HG03457 (cell line): Measurements from ENCODE around the gene AGMO.

ENCODE experiments used
- ATAC-seq: cut with Tn5 transposase; IDR thresholded peaks from one replicate; pipeline ENCODE4 v1.9.1; 2021; ENCODE audit warnings: moderate number of reproducible peaks; ENCODE audit not compliant: unreplicated experiment

Gene AGMO

GRCh38 chr7:15504351-15504750, 57.5 kb downstream of the AGMO start:
- ATAC-seq: no peak

GRCh38 chr7:15503603-15504290, 58.1 kb downstream of the AGMO start:
- no peak for ATAC-seq

- no peak for ATAC-seq
Observed at GRCh38 chr7:15498465-15498864, 63.4 kb downstream of the AGMO start.

GRCh38 chr7:15495170-15495569, 66.6 kb downstream of the AGMO start:
- no peak for ATAC-seq

GRCh38 chr7:15494711-15495110, 67.1 kb downstream of the AGMO start:
- no peak for ATAC-seq

- no peak for ATAC-seq
Observed at GRCh38 chr7:15491361-15491760, 70.5 kb downstream of the AGMO start.

GRCh38 chr7:15490291-15490690, 71.5 kb downstream of the AGMO start:
- ATAC-seq: no peak

GRCh38 chr7:15489861-15490260, 72.0 kb downstream of the AGMO start:
- no peak for ATAC-seq

- ATAC-seq: no peak
Observed at GRCh38 chr7:15489383-15489782, 72.4 kb downstream of the AGMO start.

GRCh38 chr7:15488401-15488800, 73.4 kb downstream of the AGMO start:
- ATAC-seq: no peak

GRCh38 chr7:15487896-15488295, 73.9 kb downstream of the AGMO start:
- ATAC-seq: no peak

GRCh38 chr7:15485998-15486397, 75.8 kb downstream of the AGMO start:
- no peak for ATAC-seq

- no peak for ATAC-seq
Observed at GRCh38 chr7:15485431-15485830, 76.4 kb downstream of the AGMO start.

- ATAC-seq: no peak
Observed at GRCh38 chr7:15481132-15481531, 80.7 kb downstream of the AGMO start.

- ATAC-seq: no peak
Observed at GRCh38 chr7:15478401-15478800, 83.4 kb downstream of the AGMO start.

- ATAC-seq: no peak
Observed at GRCh38 chr7:15476531-15476918, 85.3 kb downstream of the AGMO start.

- no peak for ATAC-seq
Observed at GRCh38 chr7:15475808-15476530, 85.8 kb downstream of the AGMO start.

- ATAC-seq: no peak
Observed at GRCh38 chr7:15471669-15471950, 90.2 kb downstream of the AGMO start.

GRCh38 chr7:15470825-15471668, 90.8 kb downstream of the AGMO start:
- ATAC-seq: no peak

- no peak for ATAC-seq
Observed at GRCh38 chr7:15464667-15465121, 97.1 kb downstream of the AGMO start.

GRCh38 chr7:15463801-15464666, 97.8 kb downstream of the AGMO start:
- no peak for ATAC-seq
